Astrocyte (in vitro differentiated cells and primary cell): ENCODE measurements around the gene RASGRP3. TPM values are rescaled to one million over a fixed set of nuclear protein-coding genes. Genes with fewer than 3 reads are reported as not detected.

ENCODE experiments used
- DNase-seq: peaks from one replicate; pipeline ENCODE4 v3.0.0-alpha.2; 2010; ENCODE audit warnings: low read depth
- FAIRE-seq: peaks from 2 replicates; lab custom pipeline; 2011; peaks lifted over from hg19 to GRCh38; lab: Jason Lieb, UNC
- H2AFZ ChIP-seq: 2 replicates; pipeline ENCODE4 v1.6.0; 2012; ENCODE audit warnings: low read depth, low read length, inconsistent platforms
- H3K27ac ChIP-seq: 2 replicates; pipeline ENCODE4 v1.5.1; 2011; ENCODE audit warnings: low read depth, low read length, inconsistent platforms
- H3K27me3 ChIP-seq: 2 replicates; pipeline ENCODE4 v1.6.0; 2011; ENCODE audit warnings: low read length, inconsistent platforms; ENCODE audit not compliant: insufficient read depth
- H3K36me3 ChIP-seq: 2 replicates; pipeline ENCODE4 v1.5.1; 2011; ENCODE audit warnings: low read length, inconsistent platforms; ENCODE audit not compliant: insufficient read depth
- H3K4me1 ChIP-seq: 2 replicates; pipeline ENCODE4 v1.5.1; 2011; ENCODE audit warnings: low read length, inconsistent platforms; ENCODE audit not compliant: insufficient read depth
- H3K4me2 ChIP-seq: 2 replicates; pipeline ENCODE4 v1.6.0; 2012; ENCODE audit warnings: low read length, inconsistent platforms
- H3K4me3 ChIP-seq: 2 replicates; pipeline ENCODE4 v1.5.1; 2011; ENCODE audit warnings: low read depth, mild to moderate bottlenecking, low read length, inconsistent platforms; ENCODE audit not compliant: insufficient read depth
- H3K79me2 ChIP-seq: 2 replicates; pipeline ENCODE4 v1.6.0; 2012; ENCODE audit warnings: mild to moderate bottlenecking, low read length, inconsistent platforms; ENCODE audit not compliant: insufficient read depth
- H3K9ac ChIP-seq: 2 replicates; pipeline ENCODE4 v1.6.0; 2012; ENCODE audit warnings: mild to moderate bottlenecking, low read length, inconsistent platforms
- H3K9me3 ChIP-seq: 2 replicates; pipeline ENCODE4 v1.5.1; 2012; ENCODE audit warnings: low read depth, mild to moderate bottlenecking, low read length, inconsistent platforms; ENCODE audit not compliant: insufficient read depth
- H4K20me1 ChIP-seq: 2 replicates; pipeline ENCODE4 v1.6.0; 2012; ENCODE audit warnings: low read length, inconsistent platforms; ENCODE audit not compliant: insufficient read depth
- H3K27ac Mint-ChIP-seq: one replicate; pipeline ENCODE4 v1.8.0; 2021; ENCODE audit warnings: mild to moderate bottlenecking, mixed read lengths; ENCODE audit not compliant: unreplicated experiment
- H3K27me3 Mint-ChIP-seq: one replicate; pipeline ENCODE4 v1.8.0; 2021; ENCODE audit warnings: low read depth, mixed read lengths; ENCODE audit not compliant: unreplicated experiment
- H3K36me3 Mint-ChIP-seq: one replicate; pipeline ENCODE4 v1.8.0; 2021; ENCODE audit warnings: low read depth, mixed read lengths; ENCODE audit not compliant: unreplicated experiment
- H3K4me1 Mint-ChIP-seq: one replicate; pipeline ENCODE4 v1.8.0; 2021; ENCODE audit warnings: low read depth, mixed read lengths; ENCODE audit not compliant: unreplicated experiment
- H3K4me3 Mint-ChIP-seq: one replicate; pipeline ENCODE4 v1.8.0; 2021; ENCODE audit warnings: mild to moderate bottlenecking, moderate library complexity, mixed read lengths; ENCODE audit not compliant: unreplicated experiment
- H3K9me3 Mint-ChIP-seq: one replicate; pipeline ENCODE4 v1.8.0; 2021; ENCODE audit warnings: mild to moderate bottlenecking, mixed read lengths; ENCODE audit not compliant: unreplicated experiment
- CTCF ChIP-seq: IDR thresholded peaks from 2 replicates; pipeline ENCODE4 v1.5.1; 2011; ENCODE audit warnings: low read depth, mild to moderate bottlenecking, inconsistent platforms, low read length, moderate library complexity; ENCODE audit not compliant: insufficient read depth
- EZH2 ChIP-seq: IDR thresholded peaks from 2 replicates; pipeline ENCODE4 v1.6.1; 2012; ENCODE audit warnings: mild to moderate bottlenecking, low read length, inconsistent platforms; ENCODE audit not compliant: insufficient read depth
- total RNA-seq: library from RNA; stranded (reverse); gene quantifications from 2 replicates; pipeline ENCODE4 v1.2.1, GENCODE V29; 2021

Gene RASGRP3
- total RNA-seq, 1 donor from 2014 or later = 2.8 TPM

- Histone ChIP-seq H3K36me3 (no peaks in the 10 kb centered on the region), H2AFZ (no peak overlapping the region), H3K9ac (no peak overlapping the region), H3K4me1 (no peaks in the 10 kb centered on the region), H4K20me1 (no peaks in the 10 kb centered on the region), H3K4me2 (no peak overlapping the region), H3K4me3 (no peak overlapping the region), H3K27ac (no peak overlapping the region), H3K27me3 (no peaks in the 10 kb centered on the region), H3K79me2 (no peaks in the 10 kb centered on the region), H3K9me3 (peaks cover 4% of the 10 kb centered on the region)
- no peaks in the 10 kb centered on the region for H3K36me3 Mint-ChIP-seq
- H3K4me3 Mint-ChIP-seq = no peak overlapping the region
- no peaks in the 10 kb centered on the region for H3K4me1 Mint-ChIP-seq
- H3K27ac Mint-ChIP-seq = no peak overlapping the region
- no peak for DNase-seq
- FAIRE-seq = no peak
- no peaks in the 10 kb centered on the region for H3K27me3 Mint-ChIP-seq
- no peak for TF ChIP-seq EZH2
- no peak for TF ChIP-seq CTCF
- peaks cover 7% of the 10 kb centered on the region for H3K9me3 Mint-ChIP-seq
Observed at GRCh38 chr2:33448220-33448899, 28.1 kb upstream of the RASGRP3 start.

GRCh38 chr2:33451214-33451613 lies 25.2 kb upstream of the RASGRP3 start:
- Mint-ChIP-seq H3K9me3 (peaks cover 7% of the 10 kb centered on the region), H3K27ac (no peak overlapping the region), H3K27me3 (no peaks in the 10 kb centered on the region), H3K4me3 (no peak overlapping the region), H3K4me1 (no peaks in the 10 kb centered on the region), H3K36me3 (no peaks in the 10 kb centered on the region)
- Histone ChIP-seq H3K4me2 (no peak overlapping the region), H3K4me3 (no peak overlapping the region), H3K79me2 (no peaks in the 10 kb centered on the region), H3K27ac (no peak overlapping the region), H2AFZ (no peak overlapping the region), H3K9me3 (peaks cover 4% of the 10 kb centered on the region), H3K36me3 (no peaks in the 10 kb centered on the region), H3K9ac (no peak overlapping the region), H3K4me1 (no peaks in the 10 kb centered on the region), H3K27me3 (no peaks in the 10 kb centered on the region), H4K20me1 (no peaks in the 10 kb centered on the region)
- DNase-seq (no peak), FAIRE-seq (no peak)
- TF ChIP-seq CTCF (no peak), EZH2 (no peak)

- no peak for DNase-seq
- Histone ChIP-seq H3K4me2 (no peak overlapping the region), H3K4me1 (no peaks in the 10 kb centered on the region), H3K36me3 (no peaks in the 10 kb centered on the region), H3K4me3 (no peak overlapping the region), H3K27ac (no peak overlapping the region), H3K79me2 (no peaks in the 10 kb centered on the region), H2AFZ (no peak overlapping the region), H3K9ac (no peak overlapping the region), H4K20me1 (no peaks in the 10 kb centered on the region), H3K9me3 (peaks cover 4% of the 10 kb centered on the region), H3K27me3 (no peaks in the 10 kb centered on the region)
- no peak for FAIRE-seq
- no peaks in the 10 kb centered on the region for H3K27me3 Mint-ChIP-seq
- H3K4me1 Mint-ChIP-seq = no peaks in the 10 kb centered on the region
- no peak overlapping the region for H3K4me3 Mint-ChIP-seq
- no peak for TF ChIP-seq EZH2
- no peak for TF ChIP-seq CTCF
- peaks cover 7% of the 10 kb centered on the region for H3K9me3 Mint-ChIP-seq
- H3K27ac Mint-ChIP-seq = no peak overlapping the region
- no peaks in the 10 kb centered on the region for H3K36me3 Mint-ChIP-seq
Observed at GRCh38 chr2:33451825-33452224, 24.6 kb upstream of the RASGRP3 start.
